K562 (cell line): ENCODE results near the gene IDUA. TPM values are rescaled to one million over a fixed set of nuclear protein-coding genes. Genes with fewer than 3 reads are reported as not detected.

Experiments
- BHLHE40 ChIP-seq: IDR thresholded peaks from 2 replicates; pipeline ENCODE4 v1.6.1; 2011; ENCODE audit warnings: low read length, improper control_type of control experiment
- CAMTA2 ChIP-seq: fragments of 250-450 bp; sonication (Bioruptor Pico); conservative IDR thresholded peaks from 2 replicates; pipeline ENCODE4 v1.5.1; 2022
- CXXC5 ChIP-seq: fragments of 250-450 bp; sonication (Bioruptor Pico); IDR thresholded peaks from 2 replicates; pipeline ENCODE4 v1.8.0; 2022; ENCODE audit warnings: inconsistent platforms, mild to moderate bottlenecking, moderate library complexity
- DPF2 ChIP-seq: fragments of 450-650 bp; IDR thresholded peaks from 2 replicates; pipeline ENCODE4 v1.6.1; 2016
- EP300 ChIP-seq: IDR thresholded peaks from 2 replicates; pipeline ENCODE4 v1.6.1; 2012; ENCODE audit warnings: low read length, improper control_type of control experiment
- FOXA3 ChIP-seq, 2 experiments: fragments of 450-650 bp in 1 of 2; sonication (generic) in 1 of 2; formaldehyde crosslinking; IDR thresholded peaks in 1 of 2; conservative IDR thresholded peaks in 1 of 2; 2 replicates each; pipeline versions ENCODE4 v1.4.0 to v1.8.0; 2020 to 2022; ENCODE audit warnings: mild to moderate bottlenecking in 2 of 2, missing genetic modification reagents in 1 of 2
- HDAC3 ChIP-seq: fragments of 450-650 bp; IDR thresholded peaks from 2 replicates; pipeline ENCODE4 v1.6.1; 2018; ENCODE audit warnings: borderline replicate concordance, mild to moderate bottlenecking, moderate library complexity; ENCODE audit not compliant: partially characterized antibody
- JUND ChIP-seq, 2 experiments: IDR thresholded peaks; 2 replicates in 1 of 2; 3 replicates in 1 of 2; pipeline ENCODE4 v1.6.1; 2011; ENCODE audit warnings: borderline replicate concordance in 2 of 2, low read depth in 2 of 2, low read length in 2 of 2, improper control_type of control experiment in 1 of 2, missing biosample characterization in 1 of 2, missing genetic modification characterization in 1 of 2, missing genetic modification reagents in 1 of 2
- KHSRP ChIP-seq: fragments of 450-650 bp; IDR thresholded peaks from 2 replicates; pipeline ENCODE4 v1.6.1; 2017
- PHTF2 ChIP-seq: fragments of 250-450 bp; sonication (Bioruptor Pico); IDR thresholded peaks from 2 replicates; pipeline ENCODE4 v1.5.0; 2021; ENCODE audit warnings: mild to moderate bottlenecking
- RBM17 ChIP-seq: fragments of 200-400 bp; formaldehyde crosslinking; IDR thresholded peaks from 2 replicates; pipeline ENCODE4 v1.6.1; 2017; ENCODE audit warnings: low read depth, mild to moderate bottlenecking, low read length, borderline replicate concordance
- SMAD1 ChIP-seq: fragments of 150-350 bp; IDR thresholded peaks from 2 replicates; pipeline ENCODE4 v1.6.1; 2014; ENCODE audit warnings: low read length, low read depth; ENCODE audit not compliant: partially characterized antibody
- TCF7L2 ChIP-seq: fragments of 150-350 bp; IDR thresholded peaks from 2 replicates; pipeline ENCODE4 v1.6.1; 2016; ENCODE audit warnings: low read depth, mild to moderate bottlenecking, low read length, moderate library complexity
- ZNF507 ChIP-seq: conservative IDR thresholded peaks from 2 replicates; pipeline ENCODE4 v1.6.1; 2017; ENCODE audit warnings: missing genetic modification characterization, missing compliant biosample characterization
- polyA plus RNA-seq, 8 experiments: library from polyadenylated mRNA; depleted of rRNA in 4 of 8; stranded (reverse) in 5 of 8; unstranded in 3 of 8; fragments of >200 nt; fragmentation: Nextera tagmentation in 2 of 8; fragmentation: Illumina TruSeq in 1 of 8; extraction: Ambion mirVana in 2 of 8; extraction: Trizol in 1 of 8; gene quantifications; 2 replicates each; pipeline versions ENCODE4 v1.2.1 to v1.2.3, GENCODE V29; 2011 to 2014; ENCODE audit warnings: inconsistent platforms in 1 of 8, missing spikeins in 1 of 8
- total RNA-seq, 7 experiments: library from RNA; depleted of rRNA in 6 of 7; stranded (reverse); fragments of >200 nt in 6 of 7; fragmentation: Illumina TruSeq in 2 of 7; extraction: Trizol in 2 of 7; gene quantifications; 2 replicates each; pipeline versions ENCODE4 v1.2.1 to v1.2.3, GENCODE V29; 2011 to 2021; ENCODE audit warnings: low replicate concordance in 1 of 7
- TF ChIP-seq, protein P1 (sequence below): IDR thresholded peaks from 3 replicates; pipeline ENCODE4 v1.6.1; 2011; ENCODE audit warnings: borderline replicate concordance, mild to moderate bottlenecking; ENCODE audit not compliant: insufficient read length, insufficient read depth
- TF ChIP-seq, protein P2 (sequence below): sonication (generic); formaldehyde crosslinking; IDR thresholded peaks from 2 replicates; pipeline ENCODE4 v1.8.0; 2022; ENCODE audit warnings: mild to moderate bottlenecking, missing genetic modification reagents

The IDUA gene
- total and polyA plus RNA-seq, 9 of the 15 experiments (the other 6 are each of a cell fraction or from before 2014, with no cell fraction given), result 0.04 to 16.1 (median 1.2) TPM

DNA sequence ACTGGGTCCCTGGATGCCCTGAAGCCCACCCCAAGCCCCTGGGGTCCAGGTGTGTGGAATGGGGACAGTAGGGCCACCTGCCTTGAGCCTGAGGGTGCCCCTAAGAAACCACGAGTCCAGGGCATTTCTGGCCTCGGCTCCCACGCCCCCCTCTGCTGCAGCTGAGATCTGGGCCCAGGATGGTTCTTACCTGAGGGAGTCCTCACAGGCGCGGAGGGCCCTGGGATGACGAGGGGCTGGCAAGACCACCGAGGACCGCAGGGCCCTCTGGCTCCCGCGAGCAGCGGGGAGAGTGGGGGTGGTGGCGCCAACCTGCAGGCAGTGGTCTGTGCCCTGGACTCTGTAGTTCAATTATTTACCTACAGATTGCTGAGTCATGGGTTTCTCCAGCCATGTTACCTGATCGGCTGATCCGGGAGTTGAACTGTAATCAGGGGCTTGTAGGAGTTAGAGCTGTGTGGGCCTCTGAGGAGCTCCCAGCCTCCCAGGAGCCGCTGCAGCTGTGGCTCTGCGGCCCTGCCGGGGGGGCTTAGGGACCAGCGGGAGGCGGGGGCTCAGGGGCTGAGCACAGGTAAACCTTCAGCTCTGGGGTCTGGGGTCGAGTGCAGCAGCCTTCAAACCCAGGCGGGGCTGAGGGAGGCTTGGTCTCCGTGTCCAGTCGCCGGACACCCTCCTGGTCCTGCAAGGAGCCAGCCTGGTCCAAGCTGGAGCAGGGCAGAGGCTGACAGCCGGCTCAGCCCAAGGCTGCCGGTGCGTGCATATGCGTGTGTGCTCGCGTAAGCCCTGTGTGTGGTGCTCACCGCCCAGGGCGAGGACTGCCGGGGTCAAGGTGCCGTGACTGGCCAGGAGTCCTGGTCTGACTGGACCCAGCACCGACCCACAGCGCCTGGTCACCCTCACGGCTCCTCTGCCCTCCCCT, 6.5 kb downstream of the IDUA start, which contains the start of gene SLC26A1 (continued):
- TF ChIP-seq, protein P1, sequence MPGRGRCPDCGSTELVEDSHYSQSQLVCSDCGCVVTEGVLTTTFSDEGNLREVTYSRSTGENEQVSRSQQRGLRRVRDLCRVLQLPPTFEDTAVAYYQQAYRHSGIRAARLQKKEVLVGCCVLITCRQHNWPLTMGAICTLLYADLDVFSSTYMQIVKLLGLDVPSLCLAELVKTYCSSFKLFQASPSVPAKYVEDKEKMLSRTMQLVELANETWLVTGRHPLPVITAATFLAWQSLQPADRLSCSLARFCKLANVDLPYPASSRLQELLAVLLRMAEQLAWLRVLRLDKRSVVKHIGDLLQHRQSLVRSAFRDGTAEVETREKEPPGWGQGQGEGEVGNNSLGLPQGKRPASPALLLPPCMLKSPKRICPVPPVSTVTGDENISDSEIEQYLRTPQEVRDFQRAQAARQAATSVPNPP, result no peak
- no peak for TF ChIP-seq KHSRP
- TF ChIP-seq FOXA3 (CRISPR knock-in tag; conservative IDR thresholded peaks at IDR 0.05 in 1 of 2, IDR thresholded peaks at IDR 0.05 in 1 of 2), result no peak
- TF ChIP-seq CAMTA2 (CRISPR knock-in tag), result no peak
- no peak for TF ChIP-seq CXXC5 (CRISPR knock-in tag)
- 0 out of 2 replicates have a peak, but pooled peaks have one; percentile 19 for TF ChIP-seq JUND (IDR thresholded peaks at IDR 0.05; ENCODE audit: borderline replicate concordance, low read depth, low read length)
- no peak; the same call in 2 of the 3 replicates for TF ChIP-seq JUND (tag; IDR thresholded peaks at IDR 0.05; ENCODE audit: borderline replicate concordance, low read depth, low read length)
- TF ChIP-seq DPF2, result no peak; the same call in 1 of the 2 replicates
- peak; percentile 44; the same call in 1 of the 2 replicates for TF ChIP-seq EP300
- TF ChIP-seq BHLHE40, result peak; percentile 16; the same call in 1 of the 2 replicates
- TF ChIP-seq ZNF507, result no peak
- TF ChIP-seq, protein P2, sequence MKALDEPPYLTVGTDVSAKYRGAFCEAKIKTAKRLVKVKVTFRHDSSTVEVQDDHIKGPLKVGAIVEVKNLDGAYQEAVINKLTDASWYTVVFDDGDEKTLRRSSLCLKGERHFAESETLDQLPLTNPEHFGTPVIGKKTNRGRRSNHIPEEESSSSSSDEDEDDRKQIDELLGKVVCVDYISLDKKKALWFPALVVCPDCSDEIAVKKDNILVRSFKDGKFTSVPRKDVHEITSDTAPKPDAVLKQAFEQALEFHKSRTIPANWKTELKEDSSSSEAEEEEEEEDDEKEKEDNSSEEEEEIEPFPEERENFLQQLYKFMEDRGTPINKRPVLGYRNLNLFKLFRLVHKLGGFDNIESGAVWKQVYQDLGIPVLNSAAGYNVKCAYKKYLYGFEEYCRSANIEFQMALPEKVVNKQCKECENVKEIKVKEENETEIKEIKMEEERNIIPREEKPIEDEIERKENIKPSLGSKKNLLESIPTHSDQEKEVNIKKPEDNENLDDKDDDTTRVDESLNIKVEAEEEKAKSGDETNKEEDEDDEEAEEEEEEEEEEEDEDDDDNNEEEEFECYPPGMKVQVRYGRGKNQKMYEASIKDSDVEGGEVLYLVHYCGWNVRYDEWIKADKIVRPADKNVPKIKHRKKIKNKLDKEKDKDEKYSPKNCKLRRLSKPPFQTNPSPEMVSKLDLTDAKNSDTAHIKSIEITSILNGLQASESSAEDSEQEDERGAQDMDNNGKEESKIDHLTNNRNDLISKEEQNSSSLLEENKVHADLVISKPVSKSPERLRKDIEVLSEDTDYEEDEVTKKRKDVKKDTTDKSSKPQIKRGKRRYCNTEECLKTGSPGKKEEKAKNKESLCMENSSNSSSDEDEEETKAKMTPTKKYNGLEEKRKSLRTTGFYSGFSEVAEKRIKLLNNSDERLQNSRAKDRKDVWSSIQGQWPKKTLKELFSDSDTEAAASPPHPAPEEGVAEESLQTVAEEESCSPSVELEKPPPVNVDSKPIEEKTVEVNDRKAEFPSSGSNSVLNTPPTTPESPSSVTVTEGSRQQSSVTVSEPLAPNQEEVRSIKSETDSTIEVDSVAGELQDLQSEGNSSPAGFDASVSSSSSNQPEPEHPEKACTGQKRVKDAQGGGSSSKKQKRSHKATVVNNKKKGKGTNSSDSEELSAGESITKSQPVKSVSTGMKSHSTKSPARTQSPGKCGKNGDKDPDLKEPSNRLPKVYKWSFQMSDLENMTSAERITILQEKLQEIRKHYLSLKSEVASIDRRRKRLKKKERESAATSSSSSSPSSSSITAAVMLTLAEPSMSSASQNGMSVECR (CRISPR knock-in tag), result peak; percentile 42; the same call in 1 of the 2 replicates
- TF ChIP-seq RBM17, result no peak
- no peak for TF ChIP-seq TCF7L2
- no peak for TF ChIP-seq SMAD1
- no peak for TF ChIP-seq HDAC3
- no peak for TF ChIP-seq PHTF2 (CRISPR knock-in tag)
